Colon (tissue), 2 donors: ENCODE data around the gene EVA1A.

Experiments
- FAIRE-seq: peaks from 2 replicates; lab custom pipeline; 2012; peaks lifted over from hg19 to GRCh38; lab: Jason Lieb, UNC
- donor health status: control.
- donor health status: control.

The EVA1A gene

GRCh38 chr2:75540994-75541393 lies 19.7 kb downstream of the EVA1A start:
- FAIRE-seq = no peak

- no peak for FAIRE-seq
Measured at GRCh38 chr2:75539955-75540716, 20.6 kb downstream of the EVA1A start.

- no peak for FAIRE-seq
Measured at GRCh38 chr2:75538521-75539490, 21.9 kb downstream of the EVA1A start.

- FAIRE-seq = no peak
Measured at GRCh38 chr2:75537658-75538057, 23.1 kb downstream of the EVA1A start.

GRCh38 chr2:75533135-75533534 lies 27.6 kb downstream of the EVA1A start:
- FAIRE-seq = no peak

- FAIRE-seq = no peak
Measured at GRCh38 chr2:75532488-75532887, 28.3 kb downstream of the EVA1A start.

GRCh38 chr2:75528221-75528977 lies 32.3 kb downstream of the EVA1A start:
- FAIRE-seq = no peak

- no peak for FAIRE-seq
Measured at GRCh38 chr2:75527676-75528075, 33.1 kb downstream of the EVA1A start.

GRCh38 chr2:75526842-75527241 lies 33.9 kb downstream of the EVA1A start:
- no peak for FAIRE-seq

GRCh38 chr2:75525434-75526310 lies 35.1 kb downstream of the EVA1A start:
- no peak for FAIRE-seq

- no peak for FAIRE-seq
Measured at GRCh38 chr2:75524276-75524911, 36.3 kb downstream of the EVA1A start.

GRCh38 chr2:75523313-75524275 lies 37.1 kb downstream of the EVA1A start:
- no peak for FAIRE-seq

- no peak for FAIRE-seq
Measured at GRCh38 chr2:75522543-75523312, 38.0 kb downstream of the EVA1A start.

- no peak for FAIRE-seq
Measured at GRCh38 chr2:75521225-75521872, 39.4 kb downstream of the EVA1A start.

- FAIRE-seq = no peak
Measured at GRCh38 chr2:75519843-75520242, 40.9 kb downstream of the EVA1A start.

- FAIRE-seq = no peak
Measured at GRCh38 chr2:75518638-75519465, 41.9 kb downstream of the EVA1A start.

- FAIRE-seq = no peak
Measured at GRCh38 chr2:75517547-75518230, 43.0 kb downstream of the EVA1A start.
